Urinary bladder (tissue), 4 donors: ENCODE data around the gene CDC42BPG. TPM values are rescaled to one million over a fixed set of nuclear protein-coding genes. Genes with fewer than 3 reads are reported as not detected.

Experiments
- DNase-seq: peaks from one replicate; pipeline ENCODE4 v3.0.0-alpha.2; 2015; ENCODE audit errors: extremely low spot score
- H3K27ac ChIP-seq: one replicate; pipeline ENCODE4 v1.5.1; 2013; ENCODE audit warnings: low read depth, mild to moderate bottlenecking, moderate library complexity
- H3K36me3 ChIP-seq: one replicate; pipeline ENCODE4 v1.6.1; 2013; ENCODE audit warnings: mild to moderate bottlenecking, moderate library complexity; ENCODE audit not compliant: insufficient read depth
- H3K4me1 ChIP-seq: one replicate; pipeline ENCODE4 v1.6.1; 2013; ENCODE audit warnings: mild to moderate bottlenecking, moderate library complexity; ENCODE audit not compliant: insufficient read depth
- H3K4me3 ChIP-seq: one replicate; pipeline ENCODE4 v1.5.1; 2013; ENCODE audit warnings: low read depth, low read length
- WGBS: extraction: QIAGEN DNeasy Blood & Tissue Kit; methylation state at CpG from one replicate; pipeline ENCODE4 v1.1.7; 2013; 5-methylcytosine and 5-hydroxymethylcytosine counted together
- polyA plus RNA-seq: library from polyadenylated mRNA; stranded (reverse); fragments of 200-250 nt; gene quantifications from one replicate; pipeline ENCODE4 v1.2.3, GENCODE V29; 2013
- total RNA-seq: library from RNA; depleted of rRNA; stranded (reverse); fragments of >200 nt; gene quantifications from one replicate; pipeline ENCODE4 v1.2.3, GENCODE V29; 2014
- donor health status: healthy with polysubstance abuse.
- donor health status: healthy.

CDC42BPG gene
- total and polyA plus RNA-seq, 2 donors: 3.2 to 4.3 TPM

DNA sequence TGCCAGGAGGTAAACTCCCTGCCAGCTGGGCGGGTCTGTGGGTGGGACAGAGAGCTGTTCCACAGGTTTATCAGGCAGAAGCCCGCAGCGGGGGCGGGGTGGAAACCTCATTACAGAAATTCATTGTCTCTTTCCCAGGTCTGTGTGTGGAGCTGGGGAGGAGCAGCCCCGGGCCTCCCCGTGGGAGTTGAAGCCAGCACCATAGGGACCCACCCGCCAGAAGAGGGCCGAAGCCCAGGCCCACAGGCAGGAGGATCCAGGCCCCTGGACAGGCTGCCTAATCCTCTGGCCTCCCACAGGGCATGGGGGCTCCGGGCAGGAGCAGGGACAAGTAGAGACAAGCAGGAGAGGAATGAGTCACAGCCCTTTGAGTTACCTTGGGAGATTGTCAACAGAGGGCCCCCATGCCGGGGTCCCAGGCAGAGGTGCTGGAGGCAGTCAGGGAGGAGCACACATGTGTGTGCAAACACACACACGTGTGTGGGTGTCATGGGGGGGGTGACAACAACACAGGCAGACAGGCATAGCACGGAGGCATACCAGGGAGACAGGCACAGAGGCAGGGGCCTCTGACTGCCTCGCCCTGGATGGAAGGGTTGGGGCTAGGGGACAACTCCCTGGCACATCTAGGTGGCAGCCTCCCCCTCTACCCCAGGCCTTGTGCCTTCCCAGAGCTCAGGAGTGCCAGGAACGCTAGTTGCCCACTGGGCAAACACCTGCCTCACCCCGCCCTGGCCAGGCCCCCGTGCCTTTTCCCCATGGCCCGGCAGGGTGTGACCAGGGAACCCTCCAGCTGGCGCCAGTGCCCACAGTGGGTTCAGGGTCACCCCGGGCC, 1.4 kb downstream of the CDC42BPG start:
- Histone ChIP-seq H3K4me1 (no peaks in the 10 kb centered on the region), H3K4me3 (no peak overlapping the region), H3K36me3 (no peaks in the 10 kb centered on the region), H3K27ac (peak overlapping the region; percentile 51)
- DNase-seq: peak; percentile 63
- WGBS: 82% methylated on average over 19 of the region's 19 CpGs

DNA sequence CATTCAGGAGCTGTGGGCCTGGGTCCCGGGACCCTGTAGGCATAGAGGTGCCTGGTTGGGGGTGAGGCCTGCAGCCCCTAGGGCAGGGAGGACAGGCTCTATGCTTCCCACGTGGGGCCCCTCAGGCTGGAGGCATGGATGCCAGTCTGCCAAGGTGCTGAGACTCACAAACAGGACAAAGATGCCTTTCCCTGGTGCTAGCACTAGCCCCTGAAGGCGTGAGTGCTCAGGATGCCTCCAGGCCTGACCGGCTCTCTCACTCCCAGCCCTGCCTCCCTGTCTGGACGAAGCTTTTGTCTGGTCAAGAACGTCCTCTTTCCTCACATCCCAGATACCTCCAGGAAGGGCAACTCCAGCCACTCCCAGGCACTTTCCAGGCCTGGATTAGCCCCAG, 2.1 kb downstream of the CDC42BPG start:
- Histone ChIP-seq H3K4me3 (no peak overlapping the region), H3K36me3 (no peaks in the 10 kb centered on the region), H3K4me1 (no peaks in the 10 kb centered on the region), H3K27ac (peak overlapping the region; percentile 51)
- DNase-seq: no peak
- 79% methylated on average over 6 of the region's 6 CpGs for WGBS

DNA sequence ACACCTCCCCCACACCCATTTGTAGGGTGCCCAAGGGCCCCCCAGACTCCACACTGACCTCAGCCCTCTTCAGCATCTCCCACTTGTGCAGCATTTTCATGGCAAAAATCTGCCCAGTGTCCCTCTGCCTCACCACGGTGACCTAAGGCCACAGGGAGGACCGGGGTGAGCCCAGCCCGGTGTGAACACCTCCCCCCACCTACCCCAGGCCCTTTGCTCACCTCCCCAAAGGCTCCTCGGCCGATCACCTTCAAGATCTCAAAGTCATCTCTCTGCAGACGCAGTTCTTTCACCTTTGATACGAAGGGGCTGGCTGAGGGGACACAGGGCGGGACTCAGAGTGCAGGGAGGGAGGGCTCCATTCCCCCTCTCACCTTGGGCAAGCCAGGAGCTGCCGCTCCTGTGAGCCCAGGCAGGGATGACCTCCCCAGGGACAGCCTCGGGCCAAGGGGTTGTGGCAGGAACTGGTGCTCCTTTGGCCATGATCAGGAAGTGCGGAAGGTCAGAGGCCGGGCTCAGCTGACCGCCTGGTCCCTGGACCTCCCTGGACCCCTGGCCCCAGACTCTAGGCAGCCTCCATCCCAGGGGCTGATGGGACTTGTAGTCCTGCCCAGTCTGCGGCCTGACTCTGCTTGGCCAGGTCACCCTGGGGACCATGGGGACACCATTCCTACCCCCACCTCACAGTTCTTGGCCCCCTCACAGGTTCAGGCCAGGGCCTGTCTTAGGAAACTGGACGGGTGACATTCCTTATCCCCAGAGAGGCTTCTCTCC, 2.7 kb downstream of the CDC42BPG start:
- Histone ChIP-seq H3K4me3 (no peak overlapping the region), H3K27ac (no peak overlapping the region), H3K36me3 (no peaks in the 10 kb centered on the region), H3K4me1 (no peaks in the 10 kb centered on the region)
- WGBS: 85% methylated on average over 15 of the region's 15 CpGs
- no peak for DNase-seq

DNA sequence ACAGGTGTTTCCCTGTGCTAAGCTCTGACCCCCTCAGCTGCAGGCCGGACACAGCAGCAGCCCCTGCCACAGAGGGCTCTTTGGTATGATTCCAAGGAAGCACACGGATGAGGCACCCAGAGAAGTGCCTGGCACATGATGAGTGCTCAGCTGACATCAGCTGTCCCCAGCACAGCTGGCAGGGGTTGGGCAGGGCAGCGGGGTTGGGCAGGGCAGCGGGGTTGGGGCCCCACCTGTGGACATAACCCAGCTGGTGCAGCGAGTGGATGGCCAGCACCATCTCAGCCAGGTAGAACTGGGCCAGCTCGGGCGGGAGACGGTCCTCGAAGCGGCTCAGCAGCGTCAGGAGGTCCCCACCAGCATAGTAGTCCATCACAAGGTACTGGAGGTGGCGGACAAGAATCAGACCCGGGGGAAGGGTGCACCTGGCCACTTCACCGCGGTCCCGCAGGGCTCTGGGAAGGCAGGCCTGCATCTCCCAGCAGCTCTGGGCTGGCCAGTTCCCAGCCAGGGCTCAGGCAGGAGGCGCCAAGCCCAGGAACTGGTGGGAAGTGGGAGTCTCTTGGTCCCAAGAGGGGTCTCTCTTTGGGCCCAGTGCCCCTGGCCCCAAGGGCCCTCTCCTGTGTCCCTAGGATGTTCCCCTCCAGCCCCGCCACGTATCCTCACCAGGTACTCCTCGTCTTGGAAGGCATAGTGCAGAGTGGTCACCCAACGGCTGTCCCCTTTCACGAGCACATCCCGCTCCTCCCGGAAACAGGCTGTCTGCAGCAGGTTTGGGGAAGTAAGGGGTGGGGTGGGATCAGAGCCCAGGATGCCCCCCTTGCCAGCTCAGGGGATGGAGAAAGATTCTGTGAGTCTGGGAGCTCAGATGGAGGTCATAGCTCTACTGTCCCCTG, 4.3 kb downstream of the CDC42BPG start:
- Histone ChIP-seq H3K36me3 (no peaks in the 10 kb centered on the region), H3K4me1 (no peaks in the 10 kb centered on the region), H3K4me3 (no peak overlapping the region), H3K27ac (no peak overlapping the region)
- no peak for DNase-seq
- WGBS: 88% methylated on average over 24 of the region's 24 CpGs

DNA sequence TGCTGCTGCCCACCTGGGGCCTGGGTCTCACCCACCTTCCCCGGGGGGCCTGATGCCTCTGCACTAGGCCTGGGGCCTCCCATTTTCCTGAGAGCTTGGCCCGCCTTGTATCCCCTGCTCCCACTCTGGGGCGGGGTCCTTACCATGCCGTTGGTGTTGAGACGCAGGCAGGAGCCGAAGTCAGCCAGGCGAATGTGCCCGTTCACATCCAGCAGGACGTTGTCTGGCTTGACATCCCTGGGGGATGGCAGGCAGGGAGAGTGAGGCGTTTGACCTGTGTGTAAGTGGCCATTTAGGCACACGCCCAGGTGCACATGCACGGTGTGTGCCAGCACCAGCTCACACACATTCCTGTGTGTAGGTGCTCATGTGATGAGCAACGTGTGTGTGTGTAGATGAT, 5.1 kb downstream of the CDC42BPG start:
- Histone ChIP-seq H3K27ac (no peak overlapping the region), H3K36me3 (no peaks in the 10 kb centered on the region), H3K4me1 (no peaks in the 10 kb centered on the region), H3K4me3 (no peak overlapping the region)
- WGBS: 89% methylated on average over 13 of the region's 13 CpGs
- DNase-seq: no peak

DNA sequence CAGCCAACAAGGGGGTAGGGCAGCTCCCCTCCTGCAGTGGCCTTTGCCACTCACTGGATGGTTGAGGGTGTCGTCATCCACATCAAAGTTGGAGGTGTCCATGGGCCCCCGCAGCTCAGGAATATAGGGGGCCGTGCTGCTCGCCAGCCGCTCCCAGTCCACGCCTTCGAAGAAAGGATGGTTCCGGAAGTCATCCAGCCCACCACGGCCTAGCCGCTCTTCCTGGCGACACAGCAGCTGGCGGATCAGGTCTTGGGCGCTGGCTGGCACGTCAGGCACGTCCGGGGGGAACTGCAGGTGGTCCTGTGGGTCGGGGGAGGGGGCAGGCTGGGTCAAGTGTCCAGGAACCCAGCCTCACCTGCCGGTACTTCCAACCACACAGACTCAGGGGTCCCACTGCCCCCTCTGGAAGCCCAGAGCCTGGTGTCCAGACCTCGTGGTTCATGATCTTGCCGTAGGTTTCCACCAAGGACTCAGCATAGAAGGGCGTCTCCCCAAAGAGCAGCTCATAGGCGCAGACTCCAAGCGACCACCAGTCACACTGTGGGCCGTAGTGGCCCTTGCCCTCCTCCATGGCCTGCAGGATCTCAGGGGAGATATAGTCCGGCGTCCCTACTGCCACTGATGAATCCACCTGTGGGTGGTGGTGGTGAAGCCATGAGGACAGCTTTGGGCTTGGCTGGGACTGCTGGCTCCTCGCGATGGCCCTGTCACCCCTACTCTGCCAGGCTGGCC, 5.7 kb downstream of the CDC42BPG start:
- no peak overlapping the region for H3K27ac ChIP-seq
- DNase-seq: no peak
- no peaks in the 10 kb centered on the region for H3K4me1 ChIP-seq
- WGBS: 93% methylated on average over 28 of the region's 28 CpGs
- no peak overlapping the region for H3K4me3 ChIP-seq
- H3K36me3 ChIP-seq: no peaks in the 10 kb centered on the region

DNA sequence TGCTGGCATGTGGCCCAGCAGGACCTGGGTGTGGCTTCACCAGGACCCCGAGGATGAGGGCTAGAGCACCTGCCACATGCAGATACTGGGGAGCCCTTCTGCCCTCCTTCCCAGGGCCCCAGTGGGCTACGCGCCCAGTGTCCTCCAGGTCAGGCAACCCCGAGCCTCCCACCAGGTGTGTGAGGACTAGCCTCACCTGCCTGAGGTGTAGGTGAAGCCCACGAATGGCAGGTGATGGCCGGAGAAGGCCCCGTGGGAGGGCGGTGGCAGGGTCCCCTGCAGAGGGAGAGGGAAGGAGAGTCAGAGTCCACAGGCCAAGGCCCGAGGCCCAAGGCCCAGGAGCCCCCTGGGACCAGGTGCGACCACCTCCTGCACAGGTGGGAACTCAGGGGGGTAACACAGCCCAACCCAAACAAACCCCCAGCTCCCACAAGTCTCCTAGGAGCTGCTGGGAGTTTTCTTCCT, 6.5 kb downstream of the CDC42BPG start:
- WGBS: 92% methylated on average over 10 of the region's 10 CpGs
- no peak overlapping the region for H3K4me3 ChIP-seq
- no peaks in the 10 kb centered on the region for H3K4me1 ChIP-seq
- H3K27ac ChIP-seq: no peak overlapping the region
- H3K36me3 ChIP-seq: no peaks in the 10 kb centered on the region
- no peak for DNase-seq

DNA sequence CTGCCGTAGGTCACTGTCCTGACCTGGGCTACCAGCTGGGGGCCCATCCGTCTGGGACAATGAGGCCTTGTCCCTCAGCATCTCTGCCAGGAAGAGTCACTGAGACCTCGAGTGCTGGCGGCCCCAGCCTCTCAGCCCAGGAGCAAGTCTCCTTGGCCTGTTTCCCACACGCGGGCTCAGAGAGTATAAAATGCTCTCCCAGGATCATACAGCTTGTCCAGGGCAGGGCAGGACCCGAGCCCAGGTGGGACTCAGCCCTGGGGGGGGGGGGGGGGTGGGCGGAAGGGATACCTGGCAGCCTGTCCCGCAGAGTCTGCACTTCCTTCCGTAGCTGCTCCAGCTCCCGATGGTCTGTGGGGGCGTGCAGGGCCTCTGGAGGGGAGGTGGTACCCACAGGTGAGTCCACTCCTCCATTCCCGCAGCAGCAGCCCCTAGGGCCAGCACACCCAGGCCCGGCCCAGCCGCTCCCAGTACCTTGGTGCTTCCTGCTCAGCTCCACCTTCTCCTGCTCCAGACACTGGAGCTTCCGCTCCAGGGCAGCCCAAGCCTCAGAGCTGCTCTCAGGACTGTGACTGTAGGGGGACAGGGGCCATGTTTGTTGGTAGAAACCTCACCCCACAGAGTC, 7.9 kb downstream of the CDC42BPG start:
- 84% methylated on average over 16 of the region's 16 CpGs for WGBS
- Histone ChIP-seq H3K4me1 (no peaks in the 10 kb centered on the region), H3K36me3 (no peaks in the 10 kb centered on the region), H3K4me3 (no peak overlapping the region), H3K27ac (no peak overlapping the region)
- no peak for DNase-seq

DNA sequence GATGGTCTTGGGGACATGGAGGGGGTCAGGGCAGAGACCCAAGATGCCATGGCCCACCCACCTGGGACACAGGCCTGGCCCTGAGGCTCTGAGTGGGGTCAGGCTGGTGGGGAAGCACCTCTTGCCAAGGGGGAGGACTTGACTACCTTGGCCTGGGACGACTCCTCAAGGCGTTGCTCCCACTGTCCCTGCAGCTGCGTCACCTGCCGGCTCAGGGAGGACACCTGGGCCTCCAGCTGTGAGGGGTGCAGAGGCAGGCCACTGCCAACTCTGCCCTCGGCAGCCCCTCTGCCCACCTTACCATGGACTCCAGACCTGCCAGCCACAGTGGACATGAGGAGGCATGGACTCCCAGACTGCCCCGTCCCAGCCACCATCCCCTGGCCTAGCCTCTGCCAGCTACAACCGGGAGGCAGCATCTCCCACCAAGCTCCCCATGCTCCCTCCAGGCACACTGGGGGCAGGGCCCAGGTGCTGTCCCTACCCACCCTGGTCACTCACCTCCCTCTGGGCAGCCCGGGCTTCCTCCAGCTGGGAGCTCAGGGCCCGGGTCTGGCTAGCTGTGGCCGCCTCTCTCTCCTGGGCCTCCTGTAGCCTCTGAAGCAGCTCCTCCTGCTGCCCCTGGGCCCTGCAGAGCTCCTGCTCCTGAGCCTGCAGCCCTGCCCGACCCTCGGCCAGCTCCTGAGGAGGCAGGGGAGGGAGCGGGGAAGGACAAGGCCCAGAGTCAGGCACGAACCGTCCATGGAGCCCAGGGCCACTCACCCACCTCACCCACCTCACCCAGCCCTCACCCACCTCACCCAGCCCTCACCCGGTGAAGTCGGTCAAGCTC, 8.6 kb downstream of the CDC42BPG start:
- no peak overlapping the region for H3K4me3 ChIP-seq
- no peaks in the 10 kb centered on the region for H3K36me3 ChIP-seq
- WGBS: 87% methylated on average over 17 of the region's 17 CpGs
- no peak overlapping the region for H3K27ac ChIP-seq
- no peaks in the 10 kb centered on the region for H3K4me1 ChIP-seq
- DNase-seq: no peak

DNA sequence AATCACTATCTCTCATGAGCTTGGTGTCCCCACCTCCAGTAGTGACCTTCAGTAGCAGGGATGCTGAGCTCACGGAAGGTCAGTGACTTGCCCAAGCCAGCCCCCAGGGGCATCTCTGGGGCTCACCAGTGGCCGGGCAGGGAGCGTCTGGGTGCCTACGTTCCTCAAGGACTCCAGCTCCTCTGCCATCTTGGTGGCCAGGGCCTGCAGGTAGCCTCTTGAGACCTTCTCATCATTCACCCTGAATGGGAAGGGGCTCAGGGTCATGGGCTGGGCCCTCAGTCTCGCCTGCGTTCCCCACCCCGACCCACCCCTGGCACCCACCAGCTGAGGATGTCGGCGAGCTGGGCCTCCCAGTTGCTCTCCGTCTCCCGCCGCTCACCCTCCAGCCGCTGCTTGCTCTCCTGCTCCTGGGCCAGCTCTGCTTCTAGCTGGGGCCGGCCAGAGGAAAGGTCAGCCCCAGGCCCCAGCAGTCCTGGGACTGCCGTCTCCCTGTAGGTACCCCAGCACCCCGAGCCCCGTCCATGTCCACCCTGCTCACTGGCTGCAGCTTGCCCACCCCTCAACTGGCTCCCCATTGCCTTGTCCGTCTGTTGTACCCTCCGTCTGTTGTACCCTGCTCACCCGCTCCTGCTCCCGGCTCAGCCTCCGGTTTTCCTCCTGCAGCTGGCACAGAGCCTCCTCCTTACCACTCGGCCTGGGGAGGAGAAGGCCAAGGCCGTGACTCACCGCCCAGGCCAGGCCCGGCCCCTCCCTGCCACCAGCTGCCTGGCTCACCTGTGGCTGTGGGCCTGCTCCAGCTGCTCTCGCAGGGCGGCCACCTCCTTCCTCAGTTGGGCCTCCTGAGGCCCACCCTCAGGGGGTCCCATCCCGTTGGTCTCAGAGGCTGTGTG, 9.5 kb downstream of the CDC42BPG start:
- no peak for DNase-seq
- no peaks in the 10 kb centered on the region for H3K4me1 ChIP-seq
- H3K27ac ChIP-seq: no peak overlapping the region
- 85% methylated on average over 29 of the region's 29 CpGs for WGBS
- H3K36me3 ChIP-seq: no peaks in the 10 kb centered on the region
- no peak overlapping the region for H3K4me3 ChIP-seq

DNA sequence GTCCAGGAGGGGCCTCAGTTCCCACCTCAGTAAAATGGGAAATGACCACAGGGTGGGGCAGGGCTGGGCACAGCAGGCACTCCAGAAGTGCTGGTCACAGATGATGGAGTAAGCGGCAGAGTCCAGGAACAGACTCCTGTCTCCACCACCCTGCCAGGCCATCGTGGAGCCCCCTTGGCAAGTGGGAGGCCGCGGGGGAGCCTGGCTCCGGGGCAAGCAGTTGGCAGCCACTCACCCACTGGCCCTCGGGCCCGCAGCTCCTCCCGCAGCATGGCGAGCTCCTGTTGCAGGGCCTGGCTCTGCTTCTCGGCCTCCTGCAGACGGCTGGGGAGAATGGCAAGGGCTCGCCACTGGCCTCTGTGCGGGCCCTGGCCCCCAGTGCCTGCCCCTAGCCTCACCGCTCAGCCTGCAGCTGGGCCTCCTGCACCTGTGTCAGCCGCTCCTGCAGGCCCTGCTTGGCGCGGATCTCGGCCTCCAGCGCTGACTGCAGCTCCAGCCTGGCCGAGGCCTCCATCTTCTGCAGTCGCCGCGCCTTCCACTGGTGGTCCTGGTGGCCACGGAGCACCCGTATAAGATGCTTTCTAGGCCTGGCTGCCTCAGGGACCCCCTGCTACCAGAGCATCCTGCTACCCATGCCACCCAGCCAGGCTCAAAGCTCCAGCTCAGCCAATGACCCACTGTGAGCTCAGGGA, 10.3 kb downstream of the CDC42BPG start:
- Histone ChIP-seq H3K4me3 (no peak overlapping the region), H3K4me1 (no peaks in the 10 kb centered on the region), H3K36me3 (no peaks in the 10 kb centered on the region), H3K27ac (no peak overlapping the region)
- DNase-seq: no peak
- 91% methylated on average over 25 of the region's 25 CpGs for WGBS
